ENCODE results near the gene ZBED4.

The ZBED4 gene

DNA sequence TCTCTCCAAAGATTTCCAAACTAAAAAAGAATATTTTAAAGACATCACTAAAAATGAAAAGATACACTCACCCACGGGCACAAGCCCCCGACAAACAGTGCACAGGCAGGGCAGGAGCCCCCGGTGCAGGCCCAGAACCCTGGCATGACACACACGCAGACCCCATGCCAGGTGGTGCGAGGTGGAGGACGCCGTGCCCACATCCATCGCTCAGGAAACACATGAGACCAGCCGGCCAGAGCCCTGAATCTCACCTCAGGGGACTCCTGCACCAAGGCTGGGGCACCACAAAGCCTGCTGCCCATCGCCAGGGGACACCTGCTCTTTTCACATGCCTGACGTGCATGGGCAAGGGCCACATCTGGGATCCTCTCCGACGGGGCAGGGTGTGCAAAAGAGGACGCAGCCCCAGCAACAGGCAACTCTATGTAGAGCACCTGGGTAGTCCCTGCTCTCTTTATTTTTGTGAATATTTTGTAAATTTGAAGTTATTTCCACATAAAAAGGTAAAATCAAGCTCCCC lies 39.4 kb upstream of the ZBED4 start:
- no peak for TF ChIP-seq CTCF (IDR thresholded peaks at IDR 0.05)

- TF ChIP-seq CTCF (IDR thresholded peaks at IDR 0.05) = no peak
Measured at GRCh38 chr22:49814856-49815255, 38.8 kb upstream of the ZBED4 start.

DNA sequence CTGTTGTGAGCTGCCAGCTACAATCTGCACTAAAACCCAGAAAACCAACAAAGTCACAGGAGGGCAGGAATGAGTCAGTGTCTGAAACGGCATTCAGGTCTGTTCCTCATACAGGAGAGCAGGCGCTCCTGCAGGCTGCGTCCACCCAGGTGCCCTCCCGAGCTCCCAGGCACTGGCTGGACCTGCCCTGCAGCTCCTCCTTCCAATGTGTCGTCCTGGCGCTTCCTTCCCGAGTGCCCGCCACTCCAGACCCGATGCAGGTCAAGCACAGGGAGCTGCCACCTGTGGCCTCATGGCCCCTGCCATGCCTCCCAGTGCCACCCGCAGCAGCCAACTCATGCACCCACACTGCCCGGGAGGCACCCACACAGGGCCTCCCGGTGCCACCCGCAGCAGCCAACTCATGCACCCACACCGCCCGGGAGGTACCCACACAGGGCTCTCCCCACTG lies 38.0 kb upstream of the ZBED4 start:
- no peak for TF ChIP-seq CTCF (IDR thresholded peaks at IDR 0.05)

- no peak for TF ChIP-seq CTCF (IDR thresholded peaks at IDR 0.05)
Measured at GRCh38 chr22:49817359-49817758, 36.3 kb upstream of the ZBED4 start.

DNA sequence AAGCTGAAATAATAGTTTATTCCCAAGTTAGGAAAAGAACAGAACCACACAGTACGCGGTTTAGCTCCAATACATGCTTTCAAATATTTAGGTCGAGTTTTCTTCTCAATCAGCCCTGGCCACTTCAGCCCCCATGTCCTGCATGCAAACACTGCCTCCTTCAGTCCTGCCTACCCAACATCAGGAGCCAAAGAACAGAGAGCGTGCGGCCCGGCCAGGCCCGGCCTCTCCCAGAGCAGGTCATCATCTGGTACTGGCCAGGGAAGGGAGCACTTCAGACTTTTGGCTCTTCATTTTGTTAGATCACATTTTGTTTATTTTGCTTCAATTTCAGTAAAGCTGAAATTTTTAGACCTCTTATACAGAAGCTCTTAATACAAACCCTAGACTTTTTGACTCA lies 32.7 kb upstream of the ZBED4 start:
- TF ChIP-seq CTCF (IDR thresholded peaks at IDR 0.05) = no peak

DNA sequence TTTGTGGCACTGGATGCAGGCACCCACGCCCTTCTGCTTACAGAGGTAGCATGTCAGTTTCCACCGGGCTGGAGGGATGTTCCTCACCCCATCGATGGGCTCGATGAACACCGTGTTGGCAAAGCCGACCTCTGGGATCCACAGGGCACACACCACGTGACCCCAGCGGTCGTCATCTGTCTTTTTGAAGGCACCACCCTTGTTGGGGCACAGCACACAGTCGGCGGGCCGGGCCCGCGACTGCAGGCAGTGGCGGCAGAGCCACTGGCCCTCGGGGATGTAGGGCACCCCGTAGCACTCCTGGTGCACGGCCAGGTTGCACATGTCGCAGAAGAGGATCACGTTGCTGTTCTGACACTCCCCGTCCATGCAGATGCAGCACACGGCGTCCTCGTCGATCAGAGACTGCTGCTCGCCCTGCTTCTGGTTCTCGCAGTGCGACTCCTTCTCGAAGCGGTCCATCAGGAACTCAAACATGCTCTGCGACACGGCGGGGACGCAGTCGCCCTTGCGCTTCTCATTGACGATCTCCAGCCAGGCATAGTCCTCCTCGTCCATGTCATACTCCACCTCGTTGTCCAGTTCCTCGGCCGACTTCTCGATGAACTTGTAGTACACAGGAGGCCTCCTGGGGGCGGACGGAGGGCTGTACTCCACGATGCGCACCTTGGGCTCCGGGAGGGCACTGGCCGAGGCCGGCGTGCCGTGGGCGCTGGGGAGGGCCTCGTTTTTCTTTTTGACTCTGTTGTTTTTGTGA lies 30.2 kb upstream of the ZBED4 start:
- no peak for TF ChIP-seq CTCF (IDR thresholded peaks at IDR 0.05)

GRCh38 chr22:49824185-49824925 lies 29.3 kb upstream of the ZBED4 start:
- no peak for TF ChIP-seq CTCF (IDR thresholded peaks at IDR 0.05)
